Activated CD4-positive, CD25-positive, alpha-beta regulatory T cell treated with anti-CD3 and anti-CD28 coated beads, Interleukin-2, amount 50 U/mL, for 16 hours (primary cell): Measurements from ENCODE around the gene METTL26.

ENCODE experiments used
- DNase-seq: peaks from one replicate; pipeline ENCODE4 v3.0.0-alpha.2; 2020; ENCODE audit warnings: low read depth, low spot score

Gene METTL26

DNA sequence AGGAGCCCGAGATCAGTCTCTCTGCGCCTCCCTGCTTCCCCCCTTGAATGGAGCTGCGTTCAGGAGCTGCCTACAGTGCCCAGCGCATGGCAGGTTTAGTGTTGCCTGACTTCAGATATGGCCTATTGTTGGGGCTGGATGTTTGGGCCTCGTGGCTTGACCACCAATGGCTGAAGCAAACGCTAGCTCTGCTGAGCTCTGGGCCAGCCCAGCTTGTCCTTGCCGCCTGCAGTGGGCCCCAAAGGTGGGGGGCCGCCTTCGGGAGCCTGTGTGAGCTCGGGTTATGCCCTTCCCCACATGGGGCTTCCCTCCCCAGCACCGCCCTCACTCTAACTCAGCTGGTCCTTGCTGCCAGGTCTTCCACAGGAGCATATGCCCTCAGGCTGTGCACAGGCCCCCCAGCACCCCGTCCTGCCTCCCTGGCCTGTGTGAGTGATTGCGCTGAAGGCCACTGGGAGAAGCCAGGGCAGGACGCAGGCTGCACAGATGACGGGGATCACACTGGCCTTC is 2.0 kb upstream of the METTL26 start:
- no peak for DNase-seq

GRCh38 chr16:637081-638018 is 1.2 kb upstream of the METTL26 start:
- peak; percentile 73 for DNase-seq

DNA sequence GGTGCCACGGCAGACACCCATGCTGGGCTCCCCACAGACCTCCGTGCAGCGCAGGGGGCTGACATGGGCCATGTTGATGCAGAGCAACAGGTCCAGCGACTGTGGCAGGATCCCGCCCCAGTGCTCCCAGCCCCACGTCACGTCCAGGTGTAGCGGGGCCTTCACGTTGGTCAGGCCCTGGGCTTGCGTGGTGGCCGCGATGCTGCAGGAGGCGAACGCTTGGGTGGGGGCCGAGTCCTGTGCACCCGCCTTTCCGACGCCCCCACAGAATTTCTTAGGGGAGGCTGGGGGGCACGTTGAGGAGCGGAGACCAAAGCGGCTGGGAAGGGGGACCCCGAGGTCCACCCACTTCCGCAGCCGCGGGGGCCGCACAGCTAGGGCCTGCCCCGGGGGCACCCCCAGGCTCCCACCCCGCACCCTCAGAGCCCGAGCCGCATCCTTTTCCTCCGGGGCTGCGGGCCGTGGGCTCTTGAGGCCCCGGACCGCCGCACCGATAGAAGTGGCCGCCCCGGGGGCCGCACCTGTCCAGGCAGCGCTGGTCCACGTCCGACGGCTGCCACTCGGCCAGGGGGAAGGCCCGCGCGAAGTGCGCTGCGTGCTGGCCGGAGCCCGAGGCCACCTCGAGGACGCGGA is 416 bp downstream of the METTL26 start:
- DNase-seq: no peak

GRCh38 chr16:634996-635395 is 1.1 kb downstream of the METTL26 start:
- DNase-seq: no peak

DNA sequence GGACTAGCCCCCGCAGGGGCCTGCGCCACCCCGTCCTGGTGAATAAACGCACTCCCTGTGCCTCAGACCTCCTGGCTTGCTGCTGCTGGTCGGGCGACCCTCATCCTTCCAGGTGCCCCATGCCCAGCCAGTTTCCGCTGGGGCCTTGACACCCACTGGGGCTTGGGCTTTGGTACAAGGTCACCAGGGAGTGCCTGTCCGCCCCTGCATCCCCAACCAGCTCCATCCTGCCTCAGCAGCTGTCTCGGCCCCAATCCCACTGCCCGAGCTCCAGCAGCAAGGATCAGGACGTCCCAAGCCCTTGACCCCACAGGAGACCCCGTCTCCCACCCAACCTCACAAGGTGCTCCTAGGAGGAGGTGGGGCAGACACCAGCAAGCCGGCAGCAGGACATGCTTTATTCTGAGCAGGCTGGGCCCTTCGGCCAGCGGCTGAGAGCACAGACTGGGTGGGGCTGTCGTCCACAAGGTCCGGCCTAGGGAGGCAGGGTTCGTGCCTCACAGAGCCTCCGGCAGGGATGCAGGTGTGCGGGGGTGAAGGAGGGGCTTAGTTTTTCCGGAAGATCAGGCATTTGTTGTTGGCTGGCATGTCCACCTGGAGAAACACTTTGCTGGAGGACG is 1.9 kb downstream of the METTL26 start:
- no peak for DNase-seq

DNA sequence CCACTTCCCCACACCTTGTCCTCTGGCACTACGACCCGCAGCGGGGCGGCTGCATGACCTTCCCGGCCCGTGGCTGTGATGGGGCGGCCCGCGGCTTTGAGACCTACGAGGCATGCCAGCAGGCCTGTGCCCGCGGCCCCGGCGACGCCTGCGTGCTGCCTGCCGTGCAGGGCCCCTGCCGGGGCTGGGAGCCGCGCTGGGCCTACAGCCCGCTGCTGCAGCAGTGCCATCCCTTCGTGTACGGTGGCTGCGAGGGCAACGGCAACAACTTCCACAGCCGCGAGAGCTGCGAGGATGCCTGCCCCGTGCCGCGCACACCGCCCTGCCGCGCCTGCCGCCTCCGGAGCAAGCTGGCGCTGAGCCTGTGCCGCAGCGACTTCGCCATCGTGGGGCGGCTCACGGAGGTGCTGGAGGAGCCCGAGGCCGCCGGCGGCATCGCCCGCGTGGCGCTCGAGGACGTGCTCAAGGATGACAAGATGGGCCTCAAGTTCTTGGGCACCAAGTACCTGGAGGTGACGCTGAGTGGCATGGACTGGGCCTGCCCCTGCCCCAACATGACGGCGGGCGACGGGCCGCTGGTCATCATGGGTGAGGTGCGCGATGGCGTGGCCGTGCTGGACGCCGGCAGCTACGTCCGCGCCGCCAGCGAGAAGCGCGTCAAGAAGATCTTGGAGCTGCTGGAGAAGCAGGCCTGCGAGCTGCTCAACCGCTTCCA is 2.6 kb downstream of the METTL26 start:
- no peak for DNase-seq

DNA sequence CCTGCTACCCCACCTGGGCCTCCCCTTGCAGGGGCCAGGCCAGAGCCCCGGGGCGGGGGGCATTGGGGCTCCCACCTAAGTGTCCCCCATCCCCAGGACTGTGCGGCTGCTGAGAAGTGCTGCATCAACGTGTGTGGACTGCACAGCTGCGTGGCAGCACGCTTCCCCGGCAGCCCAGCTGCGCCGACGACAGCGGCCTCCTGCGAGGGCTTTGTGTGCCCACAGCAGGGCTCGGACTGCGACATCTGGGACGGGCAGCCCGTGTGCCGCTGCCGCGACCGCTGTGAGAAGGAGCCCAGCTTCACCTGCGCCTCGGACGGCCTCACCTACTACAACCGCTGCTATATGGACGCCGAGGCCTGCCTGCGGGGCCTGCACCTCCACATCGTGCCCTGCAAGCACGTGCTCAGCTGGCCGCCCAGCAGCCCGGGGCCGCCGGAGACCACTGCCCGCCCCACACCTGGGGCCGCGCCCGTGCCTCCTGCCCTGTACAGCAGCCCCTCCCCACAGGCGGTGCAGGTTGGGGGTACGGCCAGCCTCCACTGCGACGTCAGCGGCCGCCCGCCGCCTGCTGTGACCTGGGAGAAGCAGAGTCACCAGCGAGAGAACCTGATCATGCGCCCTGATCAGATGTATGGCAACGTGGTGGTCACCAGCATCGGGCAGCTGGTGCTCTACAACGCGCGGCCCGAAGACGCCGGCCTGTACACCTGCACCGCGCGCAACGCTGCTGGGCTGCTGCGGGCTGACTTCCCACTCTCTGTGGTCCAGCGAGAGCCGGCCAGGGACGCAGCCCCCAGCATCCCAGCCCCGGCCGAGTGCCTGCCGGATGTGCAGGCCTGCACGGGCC is 3.4 kb downstream of the METTL26 start:
- no peak for DNase-seq

GRCh38 chr16:631808-632358 is 4.2 kb downstream of the METTL26 start:
- no peak for DNase-seq

- no peak for DNase-seq
Measured at GRCh38 chr16:630815-631405, 5.2 kb downstream of the METTL26 start, which contains the start of gene WFIKKN1. TSS of gene WFIKKN1 (plus strand) at chr16:630985. CDS start at chr16:631254, 269 bp downstream.

DNA sequence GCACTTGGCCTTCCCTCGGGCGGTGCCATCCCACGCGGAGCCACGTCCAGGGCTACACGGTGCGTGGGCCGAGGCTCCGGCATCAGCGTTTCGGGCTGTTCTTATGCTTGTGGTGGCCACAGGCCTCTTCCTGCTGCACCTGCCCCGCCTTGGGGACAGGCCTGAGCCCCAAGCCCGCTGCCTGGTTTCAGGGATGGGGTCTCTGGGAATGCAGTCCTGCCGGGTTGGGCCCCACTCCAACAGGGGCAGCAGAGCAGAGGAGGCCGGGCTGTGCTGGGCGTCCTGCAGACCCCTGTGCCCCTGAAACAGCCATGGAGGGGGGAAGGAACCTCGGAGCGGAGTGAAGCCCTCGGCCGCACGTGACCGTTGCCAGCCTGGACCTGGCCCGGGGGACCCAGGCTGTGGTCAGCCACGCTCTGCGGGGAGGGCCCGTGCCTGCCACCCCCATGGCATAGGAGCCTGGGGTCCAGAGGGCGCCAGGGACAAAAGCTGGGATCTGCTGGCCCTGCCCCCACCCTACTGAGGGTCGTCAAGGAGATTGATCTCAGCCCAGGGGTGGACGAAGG is 5.8 kb downstream of the METTL26 start:
- no peak for DNase-seq

DNA sequence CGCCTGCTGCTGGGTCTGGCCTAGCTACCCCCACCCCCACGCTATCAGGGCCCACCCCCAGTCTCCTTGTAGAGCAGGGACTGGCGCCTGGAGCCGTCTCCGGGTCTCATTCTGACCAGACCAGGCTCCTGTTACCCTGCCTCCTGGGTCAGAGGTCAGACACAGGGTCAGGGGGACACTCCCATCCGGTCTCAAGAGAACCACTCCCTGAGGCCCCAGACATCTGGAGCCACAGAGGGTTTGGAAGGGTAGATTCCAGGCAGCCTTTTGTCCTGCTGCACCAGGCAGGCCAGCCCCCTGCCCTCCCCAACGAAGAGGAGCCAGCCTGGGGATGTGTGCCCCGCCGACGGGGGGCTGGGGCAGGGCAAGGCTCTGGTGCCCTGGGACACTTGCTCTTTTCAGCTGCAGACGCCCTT is 6.3 kb downstream of the METTL26 start:
- no peak for DNase-seq

GRCh38 chr16:629185-629832 is 6.8 kb downstream of the METTL26 start:
- DNase-seq: no peak

DNA sequence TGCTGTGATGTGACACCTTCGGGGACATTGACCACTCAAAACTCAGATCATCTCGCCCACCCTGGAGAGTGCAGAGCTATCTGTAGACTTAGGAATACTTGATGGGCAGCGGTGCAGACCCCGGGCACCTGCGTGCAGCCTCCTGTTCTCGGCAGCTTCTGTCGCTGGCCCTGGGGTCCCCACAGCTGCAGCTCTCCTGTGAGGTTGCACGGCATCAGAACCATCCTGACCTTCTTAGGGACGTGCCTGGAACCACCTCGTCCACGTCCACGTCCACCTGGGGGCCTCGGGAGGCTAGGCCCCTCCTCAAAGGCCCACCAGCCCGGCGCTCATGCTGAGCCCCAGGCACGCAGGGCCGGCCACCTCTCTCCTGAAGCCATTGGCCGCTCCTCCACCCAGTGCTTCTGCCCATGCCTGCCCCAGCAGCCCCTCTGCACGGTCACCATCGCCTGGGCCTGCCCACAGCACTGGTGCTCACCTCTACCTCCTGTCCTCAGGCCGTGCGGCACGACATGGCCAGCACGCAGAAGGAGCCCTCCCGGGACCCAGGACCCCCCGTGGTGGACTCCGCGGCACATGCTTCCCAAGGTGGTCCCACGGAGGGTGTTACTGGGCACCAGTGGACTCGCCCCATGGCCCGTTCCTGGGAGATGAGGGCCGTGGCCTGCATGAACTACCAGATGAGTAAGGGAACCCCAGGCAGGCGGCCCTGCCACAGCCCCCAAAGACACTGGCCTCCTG is 7.6 kb downstream of the METTL26 start:
- DNase-seq: no peak

- no peak for DNase-seq
Measured at GRCh38 chr16:627454-628239, 8.5 kb downstream of the METTL26 start.

DNA sequence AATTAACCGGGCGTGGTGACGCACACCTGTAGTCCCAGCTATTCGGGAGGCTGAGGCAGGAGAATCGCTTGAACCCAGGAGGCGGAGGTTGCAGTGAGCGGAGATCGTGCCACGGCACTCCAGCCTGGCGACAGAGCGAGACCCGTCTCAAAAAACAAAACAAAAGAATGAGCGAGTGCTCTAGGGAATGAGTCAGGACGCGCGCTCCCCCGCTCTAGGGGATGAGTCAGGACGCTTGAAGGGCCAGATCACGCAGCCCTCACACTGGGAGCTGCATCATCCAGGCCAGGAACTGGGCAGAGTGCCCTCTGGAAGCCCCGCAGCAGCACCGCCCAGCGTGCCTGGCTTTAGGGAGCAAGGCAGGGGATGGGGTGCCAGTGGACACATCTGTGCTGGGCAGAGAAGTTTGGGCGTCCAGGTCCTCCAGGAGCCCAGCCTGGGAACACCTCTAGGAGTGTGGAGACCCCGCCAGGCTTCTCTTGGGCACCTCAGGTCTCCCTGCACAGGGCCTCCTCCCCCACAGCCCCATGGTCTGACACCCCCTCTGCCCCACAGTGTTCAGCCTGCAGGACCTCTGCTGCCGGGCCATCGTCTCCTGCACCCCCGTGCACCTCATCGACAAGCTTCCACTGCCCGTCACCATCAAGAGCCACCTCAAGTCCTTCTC is 9.2 kb downstream of the METTL26 start:
- DNase-seq: no peak

GRCh38 chr16:625977-626765 is 9.9 kb downstream of the METTL26 start:
- no peak for DNase-seq
